ENCODE data around the gene GAS5.
"Not testable (repeated sequence)": the region's sequence is repeated elsewhere in the genome, so short reads cannot be mapped to it uniquely, and the experiment has no call there.

Gene GAS5

GRCh38 chr1:173893611-173894010 is 25.8 kb upstream of the GAS5 start:
- H3K9me3 ChIP-seq (ENCODE audit: control insufficient read depth, low read length): no peaks in the 10 kb centered on the region
- no peak overlapping the region for H3K4me3 ChIP-seq (ENCODE audit: insufficient read depth, low read depth, low read length)
- WGBS, 2 experiments: 100% methylated on average over 1 of the region's 1 CpG; no CpG with 5 or more reads in 1 of the 2 experiments
- H3K27me3 ChIP-seq (ENCODE audit: control insufficient read depth, insufficient read depth, low read length, poor library complexity, severe bottlenecking): no peaks in the 10 kb centered on the region
- H3K4me1 ChIP-seq (ENCODE audit: control insufficient read depth, insufficient read depth, low read length): no peaks in the 10 kb centered on the region
- no peak overlapping the region for H3K27ac ChIP-seq (ENCODE audit: insufficient read depth, low read depth, low read length, poor library complexity, severe bottlenecking)
- no peaks in the 10 kb centered on the region for H3K36me3 ChIP-seq (ENCODE audit: control insufficient read depth, insufficient read depth, low read length)

GRCh38 chr1:173889885-173890284 is 22.1 kb upstream of the GAS5 start:
- Histone ChIP-seq H3K4me1 (ENCODE audit: control insufficient read depth, insufficient read depth, low read length) (no peaks in the 10 kb centered on the region), H3K4me3 (ENCODE audit: insufficient read depth, low read depth, low read length) (no peak overlapping the region), H3K36me3 (ENCODE audit: control insufficient read depth, insufficient read depth, low read length) (peaks cover 11% of the 10 kb centered on the region), H3K27me3 (ENCODE audit: control insufficient read depth, insufficient read depth, low read length, poor library complexity, severe bottlenecking) (no peaks in the 10 kb centered on the region), H3K9me3 (ENCODE audit: control insufficient read depth, low read length) (no peaks in the 10 kb centered on the region), H3K27ac (ENCODE audit: insufficient read depth, low read depth, low read length, poor library complexity, severe bottlenecking) (no peak overlapping the region)
- 94 to 97% methylated on average over 2 of the region's 2 CpGs for WGBS, 2 experiments

GRCh38 chr1:173888749-173889148 is 21.0 kb upstream of the GAS5 start:
- Histone ChIP-seq H3K4me3 (ENCODE audit: insufficient read depth, low read depth, low read length) (no peak overlapping the region), H3K4me1 (ENCODE audit: control insufficient read depth, insufficient read depth, low read length) (no peaks in the 10 kb centered on the region), H3K27ac (ENCODE audit: insufficient read depth, low read depth, low read length, poor library complexity, severe bottlenecking) (no peak overlapping the region), H3K9me3 (ENCODE audit: control insufficient read depth, low read length) (no peaks in the 10 kb centered on the region), H3K36me3 (ENCODE audit: control insufficient read depth, insufficient read depth, low read length) (peaks cover 11% of the 10 kb centered on the region), H3K27me3 (ENCODE audit: control insufficient read depth, insufficient read depth, low read length, poor library complexity, severe bottlenecking) (no peaks in the 10 kb centered on the region)

GRCh38 chr1:173887627-173888026 is 19.8 kb upstream of the GAS5 start:
- H3K4me3 ChIP-seq (ENCODE audit: insufficient read depth, low read depth, low read length): no peak overlapping the region
- H3K27ac ChIP-seq (ENCODE audit: insufficient read depth, low read depth, low read length, poor library complexity, severe bottlenecking): no peak overlapping the region
- 93 to 97% methylated on average over 2 of the region's 2 CpGs for WGBS, 2 experiments
- H3K36me3 ChIP-seq (ENCODE audit: control insufficient read depth, insufficient read depth, low read length): peaks cover 11% of the 10 kb centered on the region
- H3K4me1 ChIP-seq (ENCODE audit: control insufficient read depth, insufficient read depth, low read length): no peaks in the 10 kb centered on the region
- H3K9me3 ChIP-seq (ENCODE audit: control insufficient read depth, low read length): no peaks in the 10 kb centered on the region
- H3K27me3 ChIP-seq (ENCODE audit: control insufficient read depth, insufficient read depth, low read length, poor library complexity, severe bottlenecking): no peaks in the 10 kb centered on the region

GRCh38 chr1:173886746-173887611 is 19.2 kb upstream of the GAS5 start:
- Histone ChIP-seq H3K27ac (ENCODE audit: insufficient read depth, low read depth, low read length, poor library complexity, severe bottlenecking) (no peak overlapping the region), H3K9me3 (ENCODE audit: control insufficient read depth, low read length) (no peaks in the 10 kb centered on the region), H3K4me1 (ENCODE audit: control insufficient read depth, insufficient read depth, low read length) (no peaks in the 10 kb centered on the region), H3K27me3 (ENCODE audit: control insufficient read depth, insufficient read depth, low read length, poor library complexity, severe bottlenecking) (no peaks in the 10 kb centered on the region), H3K36me3 (ENCODE audit: control insufficient read depth, insufficient read depth, low read length) (peaks cover 11% of the 10 kb centered on the region), H3K4me3 (ENCODE audit: insufficient read depth, low read depth, low read length) (no peak overlapping the region)
- 92 to 97% methylated on average over 4 of the region's 4 CpGs for WGBS, 2 experiments

- Histone ChIP-seq H3K4me3 (ENCODE audit: insufficient read depth, low read depth, low read length) (no peak overlapping the region), H3K4me1 (ENCODE audit: control insufficient read depth, insufficient read depth, low read length) (no peaks in the 10 kb centered on the region), H3K36me3 (ENCODE audit: control insufficient read depth, insufficient read depth, low read length) (peaks cover 11% of the 10 kb centered on the region), H3K27me3 (ENCODE audit: control insufficient read depth, insufficient read depth, low read length, poor library complexity, severe bottlenecking) (no peaks in the 10 kb centered on the region), H3K27ac (ENCODE audit: insufficient read depth, low read depth, low read length, poor library complexity, severe bottlenecking) (no peak overlapping the region), H3K9me3 (ENCODE audit: control insufficient read depth, low read length) (no peaks in the 10 kb centered on the region)
- WGBS, 2 experiments: 92 to 96% methylated on average over 5 of the region's 5 CpGs
Measured at GRCh38 chr1:173884701-173885100, 16.9 kb upstream of the GAS5 start.

- H3K27ac ChIP-seq (ENCODE audit: insufficient read depth, low read depth, low read length, poor library complexity, severe bottlenecking); H3K36me3 ChIP-seq (ENCODE audit: control insufficient read depth, insufficient read depth, low read length); H3K9me3 ChIP-seq (ENCODE audit: control insufficient read depth, low read length); H3K4me1 ChIP-seq (ENCODE audit: control insufficient read depth, insufficient read depth, low read length); H3K4me3 ChIP-seq (ENCODE audit: insufficient read depth, low read depth, low read length); H3K27me3 ChIP-seq (ENCODE audit: control insufficient read depth, insufficient read depth, low read length, poor library complexity, severe bottlenecking): not testable (repeated sequence)
- 93 to 94% methylated on average over 2 of the region's 4 CpGs for WGBS, 2 experiments
Measured at GRCh38 chr1:173881117-173881516, 13.3 kb upstream of the GAS5 start.

GRCh38 chr1:173878251-173878650 is 10.5 kb upstream of the GAS5 start:
- H3K9me3 ChIP-seq (ENCODE audit: control insufficient read depth, low read length): no peaks in the 10 kb centered on the region
- no peaks in the 10 kb centered on the region for H3K4me1 ChIP-seq (ENCODE audit: control insufficient read depth, insufficient read depth, low read length)
- H3K27ac ChIP-seq (ENCODE audit: insufficient read depth, low read depth, low read length, poor library complexity, severe bottlenecking): no peak overlapping the region
- H3K36me3 ChIP-seq (ENCODE audit: control insufficient read depth, insufficient read depth, low read length): peaks cover 6% of the 10 kb centered on the region
- no peaks in the 10 kb centered on the region for H3K27me3 ChIP-seq (ENCODE audit: control insufficient read depth, insufficient read depth, low read length, poor library complexity, severe bottlenecking)
- no peak overlapping the region for H3K4me3 ChIP-seq (ENCODE audit: insufficient read depth, low read depth, low read length)

GRCh38 chr1:173876732-173877131 is 8.9 kb upstream of the GAS5 start:
- H3K27ac ChIP-seq (ENCODE audit: insufficient read depth, low read depth, low read length, poor library complexity, severe bottlenecking): no peak overlapping the region
- H3K4me3 ChIP-seq (ENCODE audit: insufficient read depth, low read depth, low read length): no peak overlapping the region
- H3K9me3 ChIP-seq (ENCODE audit: control insufficient read depth, low read length): no peaks in the 10 kb centered on the region
- peaks cover 6% of the 10 kb centered on the region for H3K36me3 ChIP-seq (ENCODE audit: control insufficient read depth, insufficient read depth, low read length)
- WGBS, 2 experiments: 90 to 96% methylated on average over 3 to 4 of the region's 5 CpGs
- no peaks in the 10 kb centered on the region for H3K27me3 ChIP-seq (ENCODE audit: control insufficient read depth, insufficient read depth, low read length, poor library complexity, severe bottlenecking)
- H3K4me1 ChIP-seq (ENCODE audit: control insufficient read depth, insufficient read depth, low read length): no peaks in the 10 kb centered on the region

- 69 to 77% methylated on average over 2 of the region's 2 CpGs for WGBS, 2 experiments
- H3K4me3 ChIP-seq (ENCODE audit: insufficient read depth, low read depth, low read length): no peak overlapping the region
- no peaks in the 10 kb centered on the region for H3K27me3 ChIP-seq (ENCODE audit: control insufficient read depth, insufficient read depth, low read length, poor library complexity, severe bottlenecking)
- H3K9me3 ChIP-seq (ENCODE audit: control insufficient read depth, low read length): no peaks in the 10 kb centered on the region
- no peak overlapping the region for H3K27ac ChIP-seq (ENCODE audit: insufficient read depth, low read depth, low read length, poor library complexity, severe bottlenecking)
- peaks cover 4% of the 10 kb centered on the region for H3K36me3 ChIP-seq (ENCODE audit: control insufficient read depth, insufficient read depth, low read length)
- H3K4me1 ChIP-seq (ENCODE audit: control insufficient read depth, insufficient read depth, low read length): no peaks in the 10 kb centered on the region
Measured at GRCh38 chr1:173871500-173871899, 3.7 kb upstream of the GAS5 start.

All from ectodermal cell (in vitro differentiated cells).